Ureter (tissue), 1 donor: ENCODE results near the gene IST1. TPM values are rescaled to one million over a fixed set of nuclear protein-coding genes. Genes with fewer than 3 reads are reported as not detected.
"Not testable (repeated sequence)": the region's sequence is repeated elsewhere in the genome, so short reads cannot be mapped to it uniquely, and the experiment has no call there.

ENCODE experiments used
- DNase-seq: peaks from one replicate; pipeline ENCODE4 v3.0.0-alpha.2; 2020; ENCODE audit warnings: low spot score
- total RNA-seq: library from RNA; stranded (reverse); gene quantifications from one replicate; pipeline ENCODE4 v1.2.4, GENCODE V29; 2023
- donor health status: DM: yes; HTN: yes; CAD: no.

IST1 gene
- total RNA-seq, 1 donor from 2014 or later, result 176 TPM

GRCh38 chr16:71882505-71883167 lies 12.7 kb upstream of the IST1 start:
- peak; percentile 82 for DNase-seq

- peak; percentile 52 for DNase-seq
Measured at GRCh38 chr16:71883168-71883848, 12.0 kb upstream of the IST1 start.

GRCh38 chr16:71883849-71884638 lies 11.3 kb upstream of the IST1 start, which contains the start of gene ZNF821:
TSS of gene ZNF821 (minus strand) at chr16:71884182. CDS start at chr16:71879946, 4,236 bp downstream.
- peak; percentile 68 for DNase-seq

GRCh38 chr16:71885261-71885650 lies 10.1 kb upstream of the IST1 start:
- no peak for DNase-seq

GRCh38 chr16:71889147-71889546 lies 6.2 kb upstream of the IST1 start:
- DNase-seq, result no peak

- no peak for DNase-seq
Measured at GRCh38 chr16:71893888-71894228, 1.5 kb upstream of the IST1 start.

- peak; percentile 46 for DNase-seq
Measured at GRCh38 chr16:71894229-71894920, 956 bp upstream of the IST1 start.

GRCh38 chr16:71895679-71896365 lies 491 bp downstream of the IST1 start:
- DNase-seq, result peak; percentile 48

- DNase-seq, result no peak
Measured at GRCh38 chr16:71896764-71897368, 1.5 kb downstream of the IST1 start.

GRCh38 chr16:71899171-71899570 lies 3.8 kb downstream of the IST1 start:
- DNase-seq, result no peak

GRCh38 chr16:71902656-71903365 lies 7.5 kb downstream of the IST1 start:
- no peak for DNase-seq

GRCh38 chr16:71903608-71904007 lies 8.3 kb downstream of the IST1 start:
- DNase-seq, result no peak

GRCh38 chr16:71904239-71904638 lies 8.9 kb downstream of the IST1 start:
- DNase-seq, result no peak

GRCh38 chr16:71905765-71906164 lies 10.4 kb downstream of the IST1 start:
- DNase-seq, result not testable (repeated sequence)

GRCh38 chr16:71911121-71911520 lies 15.8 kb downstream of the IST1 start:
- no peak for DNase-seq

GRCh38 chr16:71912534-71913275 lies 17.4 kb downstream of the IST1 start:
- DNase-seq, result no peak

- DNase-seq, result no peak
Measured at GRCh38 chr16:71914802-71915201, 19.5 kb downstream of the IST1 start.

GRCh38 chr16:71915350-71915749 lies 20.0 kb downstream of the IST1 start:
- DNase-seq, result no peak

- no peak for DNase-seq
Measured at GRCh38 chr16:71916397-71916920, 21.1 kb downstream of the IST1 start.
